GM12878 (cell line): ENCODE data around the gene ZBTB16. TPM values are rescaled to one million over a fixed set of nuclear protein-coding genes. Genes with fewer than 3 reads are reported as not detected.

Source experiments
- ATAC-seq: fragments of 200-7000 bp; cut with Tn5 transposase; 3 replicates; pipeline ENCODE4 v1.9.1; 2020; ENCODE audit warnings: mild to moderate bottlenecking, moderate library complexity
- BruUV-seq: library from RNA; stranded (reverse); fragments of 400-500 nt; replicated peaks from 2 replicates; lab custom pipeline; 2021; lab: Mats Ljungman, UMichigan
- CTCF ChIA-PET: fragments of 300-600 bp; sonication (Branson Sonifier 250); formaldehyde crosslinking; extraction: SDS; loops from one replicate; lab custom pipeline; 2021; ENCODE audit warnings: inconsistent platforms; lab: Yijun Ruan, JAX
- POLR2A ChIA-PET: fragments of 350-600 bp; formaldehyde crosslinking; extraction: SDS; loops from one replicate; lab custom pipeline; 2021; ENCODE audit warnings: inconsistent platforms; lab: Charles Lee
- RAD21 ChIA-PET: fragments of 300-600 bp; sonication (Branson Sonifier 250); formaldehyde crosslinking; loops from one replicate; lab custom pipeline; 2023; ENCODE audit warnings: antibody characterized with exemption; ENCODE audit not compliant: unreplicated experiment; lab: Charles Lee
- SMC1A ChIA-PET: fragments of 300-600 bp; sonication (Branson Sonifier 250); formaldehyde crosslinking; loops from one replicate; lab custom pipeline; 2023; ENCODE audit not compliant: unreplicated experiment, uncharacterized antibody; lab: Charles Lee
- DNase-seq: peaks from one replicate; pipeline ENCODE4 v3.0.0-alpha.2; 2011; ENCODE audit warnings: low read depth, low spot score
- FAIRE-seq: peaks from 3 replicates; lab custom pipeline; 2011; peaks lifted over from hg19 to GRCh38; lab: Jason Lieb, UNC
- H2AFZ ChIP-seq: 2 replicates; pipeline ENCODE4 v1.6.0; 2011; ENCODE audit warnings: low read depth, low read length, control low read depth; ENCODE audit not compliant: control insufficient read depth
- H3K27ac ChIP-seq: 2 replicates; pipeline ENCODE4 v1.5.1; 2011; ENCODE audit warnings: control low read depth; ENCODE audit not compliant: control insufficient read depth, insufficient read depth
- H3K27me3 ChIP-seq, 2 experiments: replicated peaks in 1 of 2; 2 replicates each; pipeline versions ENCODE4 v1.6.0 to v1.6.1; 2011; ENCODE audit warnings: low read length in 1 of 2; ENCODE audit not compliant: control insufficient read depth in 2 of 2, insufficient read depth in 2 of 2
- H3K36me3 ChIP-seq, 2 experiments: 2 replicates each; pipeline ENCODE4 v1.5.1; 2011; ENCODE audit warnings: low read length in 1 of 2; ENCODE audit not compliant: control insufficient read depth in 2 of 2, insufficient read depth in 2 of 2
- H3K4me1 ChIP-seq: 2 replicates; pipeline ENCODE4 v1.6.1; 2011; ENCODE audit warnings: mild to moderate bottlenecking, low read length, moderate library complexity, mixed read lengths; ENCODE audit not compliant: control insufficient read depth, insufficient read depth
- H3K4me2 ChIP-seq: 2 replicates; pipeline ENCODE4 v1.6.0; 2011; ENCODE audit warnings: control low read depth; ENCODE audit not compliant: control insufficient read depth, insufficient read depth
- H3K4me3 ChIP-seq: fragments of 200-600 bp; sonication (generic); 2 replicates; pipeline ENCODE4 v1.5.1; 2016
- H3K79me2 ChIP-seq: 2 replicates; pipeline ENCODE4 v1.6.0; 2011; ENCODE audit warnings: low read length; ENCODE audit not compliant: control insufficient read depth, insufficient read depth
- H3K9ac ChIP-seq: 2 replicates; pipeline ENCODE4 v1.8.0; 2011; ENCODE audit warnings: low read length, control low read depth, mixed read lengths; ENCODE audit not compliant: control insufficient read depth, insufficient read depth
- H3K9me3 ChIP-seq: replicated peaks from 3 replicates; pipeline ENCODE4 v1.5.1; 2011; ENCODE audit warnings: mild to moderate bottlenecking, low read length; ENCODE audit not compliant: control insufficient read depth, insufficient read depth
- H4K20me1 ChIP-seq: 2 replicates; pipeline ENCODE4 v1.6.0; 2011; ENCODE audit not compliant: control insufficient read depth, insufficient read depth
- MTA3 ChIP-seq: IDR thresholded peaks from 2 replicates; pipeline ENCODE4 v1.6.1; 2012; ENCODE audit warnings: low read length, inconsistent platforms, borderline replicate concordance
- PRDM15 ChIP-seq: fragments of 450-650 bp; formaldehyde crosslinking; IDR thresholded peaks from 2 replicates; pipeline ENCODE4 v1.4.0; 2020; ENCODE audit warnings: mild to moderate bottlenecking, moderate library complexity
- SIN3A ChIP-seq: IDR thresholded peaks from 2 replicates; pipeline ENCODE4 v1.6.1; 2012; ENCODE audit warnings: low read depth, low read length, improper control_type of control experiment
- ZNF24 ChIP-seq: fragments of 450-650 bp; IDR thresholded peaks from 2 replicates; pipeline ENCODE4 v1.6.1; 2017; ENCODE audit warnings: antibody characterized with exemption, mild to moderate bottlenecking
- ZNF274 ChIP-seq: IDR thresholded peaks from one replicate; pipeline ENCODE4 v1.8.0; 2011; ENCODE audit not compliant: insufficient read length, insufficient read depth
- ZNF592 ChIP-seq: fragments of 450-650 bp; IDR thresholded peaks from 2 replicates; pipeline ENCODE4 v1.6.1; 2017; ENCODE audit warnings: mild to moderate bottlenecking, moderate library complexity
- WGBS: methylation state at CpG from one replicate; pipeline ENCODE4 v1.1.6; 2016; ENCODE audit warnings: low lambda C conversion rate; ENCODE audit not compliant: insufficient replicate concordance, insufficient coverage; ENCODE audit errors: missing lambda C conversion rate; 5-methylcytosine and 5-hydroxymethylcytosine counted together
- in situ Hi-C: fragments of 300-500 bp; cut with MboI; formaldehyde crosslinking; loops from 9 replicates; pipeline ENCODE4 v1.14.3; 2018; ENCODE audit warnings: mixed read lengths
- intact Hi-C: fragments of 100-400 bp; cut with micrococcal nuclease; formaldehyde crosslinking; loops from one replicate; pipeline ENCODE4 v1.14.2; 2022; ENCODE audit not compliant: unreplicated experiment
- polyA plus RNA-seq, 11 experiments: library from polyadenylated mRNA; depleted of rRNA in 4 of 11; unstranded in 6 of 11; stranded (reverse) in 5 of 11; fragments of >200 nt; fragmentation: Nextera tagmentation in 4 of 11; fragmentation: Illumina TruSeq in 1 of 11; extraction: Ambion mirVana in 4 of 11; extraction: Trizol in 1 of 11; gene quantifications; 1 replicate in 1 of 11; 2 replicates in 10 of 11; pipeline versions ENCODE4 v1.2.1 to v1.2.3, GENCODE V29; 2011 to 2016; ENCODE audit warnings: inconsistent platforms in 2 of 11, missing spikeins in 2 of 11, low read depth in 1 of 11
- total RNA-seq, 4 experiments: library from RNA; depleted of rRNA in 3 of 4; stranded (reverse); fragments of >200 nt in 3 of 4; fragmentation: Illumina TruSeq in 1 of 4; extraction: Trizol in 1 of 4; gene quantifications; 2 replicates each; pipeline versions ENCODE4 v1.2.1 to v1.2.3, GENCODE V29; 2013 to 2021
- TF ChIP-seq, protein P1 (sequence below): fragments of 450-650 bp; IDR thresholded peaks from 2 replicates; pipeline ENCODE4 v1.6.1; 2017; ENCODE audit warnings: borderline replicate concordance

Gene ZBTB16
- total and polyA plus RNA-seq, 10 of the 15 experiments (the other 5 are each of a cell fraction or from before 2014, with no cell fraction given), result 0.38 TPM; not detected in 9

DNA sequence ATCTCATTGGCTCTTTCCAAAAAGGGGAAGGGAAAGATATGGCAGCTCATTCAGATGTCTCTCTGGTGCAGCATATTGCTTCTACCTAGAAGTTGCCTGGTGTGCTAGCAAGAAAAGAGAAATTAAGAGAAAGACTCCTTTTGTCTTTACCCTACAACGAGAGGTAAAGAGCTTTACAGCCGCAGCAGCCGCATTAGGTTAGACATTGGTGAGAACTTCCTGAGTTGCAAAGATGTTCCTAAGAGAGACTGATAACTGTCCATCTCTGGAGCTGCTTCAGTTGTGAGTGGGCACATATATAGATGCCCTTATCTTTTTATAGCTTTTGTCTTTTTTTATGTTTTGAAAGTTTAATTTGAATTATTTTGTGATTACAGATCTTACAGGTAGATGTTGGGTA is 155.9 kb downstream of the ZBTB16 start (continued):
- TF ChIP-seq ZNF592 (no peak), ZNF24 (no peak)

GRCh38 chr11:114215871-114216795 is 156.6 kb downstream of the ZBTB16 start:
- H3K27me3 ChIP-seq, result peaks cover 0 to 2% of the 10 kb centered on the region in 2 experiments; a peak in 1 of 4 replicates
- no peak overlapping the region for H3K4me3 ChIP-seq
- no peaks in the 10 kb centered on the region for H3K4me1 ChIP-seq
- ChIA-PET POLR2A (no interaction called here), CTCF (no interaction called here)
- no peak overlapping the region for H2AFZ ChIP-seq
- no peaks in the 10 kb centered on the region for H3K9me3 ChIP-seq
- H3K36me3 ChIP-seq, result no peaks in the 10 kb centered on the region
- ATAC-seq, result no peak
- no peak overlapping the region for H3K9ac ChIP-seq
- WGBS, result 0% methylated on average over 6 of the region's 6 CpGs
- H3K27ac ChIP-seq, result no peak overlapping the region
- BruUV-seq, result no TSS peak
- intact Hi-C loops, result no loop called here
- TF ChIP-seq ZNF274 (no peak), PRDM15 (no peak), MTA3 (no peak), SIN3A (no peak)
- TF ChIP-seq, protein P1, sequence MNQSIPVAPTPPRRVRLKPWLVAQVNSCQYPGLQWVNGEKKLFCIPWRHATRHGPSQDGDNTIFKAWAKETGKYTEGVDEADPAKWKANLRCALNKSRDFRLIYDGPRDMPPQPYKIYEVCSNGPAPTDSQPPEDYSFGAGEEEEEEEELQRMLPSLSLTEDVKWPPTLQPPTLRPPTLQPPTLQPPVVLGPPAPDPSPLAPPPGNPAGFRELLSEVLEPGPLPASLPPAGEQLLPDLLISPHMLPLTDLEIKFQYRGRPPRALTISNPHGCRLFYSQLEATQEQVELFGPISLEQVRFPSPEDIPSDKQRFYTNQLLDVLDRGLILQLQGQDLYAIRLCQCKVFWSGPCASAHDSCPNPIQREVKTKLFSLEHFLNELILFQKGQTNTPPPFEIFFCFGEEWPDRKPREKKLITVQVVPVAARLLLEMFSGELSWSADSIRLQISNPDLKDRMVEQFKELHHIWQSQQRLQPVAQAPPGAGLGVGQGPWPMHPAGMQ, result no peak
- TF ChIP-seq, all 136 proteins: peak for 0
- in situ Hi-C loops, result no loop called here
- Histone ChIP-seq H3K4me2 (no peak overlapping the region), H4K20me1 (no peaks in the 10 kb centered on the region), H3K79me2 (no peaks in the 10 kb centered on the region)
- ChIA-PET RAD21 (no interaction called here), SMC1A (no interaction called here)
- DNase-seq, result no peak
- FAIRE-seq, result no peak
